Gastrocnemius medialis (tissue), 4 donors: ENCODE measurements around the gene ERCC6.

Experiments used
- POLR2A ChIP-seq, 2 donors: fragments of 450-650 bp; IDR thresholded peaks; one replicate each; pipeline ENCODE4 v1.6.1; 2017; ENCODE audit warnings: antibody characterized with exemption in 2 of 2, mild to moderate bottlenecking in 2 of 2, moderate library complexity in 2 of 2
- TF ChIP-seq, protein P1 (sequence below), 5 experiments: fragments of 450-650 bp in 3 of 5; fragments of 200-600 bp in 2 of 5; sonication (generic) in 2 of 5; IDR thresholded peaks in 4 of 5; conservative IDR thresholded peaks in 1 of 5; 1 replicate in 4 of 5; 2 replicates in 1 of 5; pipeline ENCODE4 v1.5.1; 2016 to 2019; ENCODE audit warnings: antibody characterized with exemption in 5 of 5, mild to moderate bottlenecking in 3 of 5, moderate library complexity in 3 of 5

DNA sequence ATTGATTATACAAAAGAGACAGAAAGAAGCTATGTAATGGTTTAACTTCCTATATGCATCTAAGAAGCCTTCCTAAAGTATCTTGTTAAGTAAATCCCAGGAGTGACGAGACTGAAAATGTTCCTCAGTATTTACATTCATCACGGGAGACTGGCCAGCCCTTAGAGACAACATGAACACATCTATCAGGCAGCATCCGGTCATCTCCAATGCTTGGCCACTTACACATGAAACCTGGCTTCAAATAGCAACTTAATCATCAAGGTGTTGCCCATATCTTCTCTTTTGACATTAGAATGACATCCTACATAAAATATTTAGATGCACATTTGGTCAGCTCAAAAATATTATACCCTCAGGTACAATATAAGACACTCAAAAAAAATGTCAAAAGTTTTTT, 33.8 kb downstream of the ERCC6 start:
- TF ChIP-seq, protein P1, sequence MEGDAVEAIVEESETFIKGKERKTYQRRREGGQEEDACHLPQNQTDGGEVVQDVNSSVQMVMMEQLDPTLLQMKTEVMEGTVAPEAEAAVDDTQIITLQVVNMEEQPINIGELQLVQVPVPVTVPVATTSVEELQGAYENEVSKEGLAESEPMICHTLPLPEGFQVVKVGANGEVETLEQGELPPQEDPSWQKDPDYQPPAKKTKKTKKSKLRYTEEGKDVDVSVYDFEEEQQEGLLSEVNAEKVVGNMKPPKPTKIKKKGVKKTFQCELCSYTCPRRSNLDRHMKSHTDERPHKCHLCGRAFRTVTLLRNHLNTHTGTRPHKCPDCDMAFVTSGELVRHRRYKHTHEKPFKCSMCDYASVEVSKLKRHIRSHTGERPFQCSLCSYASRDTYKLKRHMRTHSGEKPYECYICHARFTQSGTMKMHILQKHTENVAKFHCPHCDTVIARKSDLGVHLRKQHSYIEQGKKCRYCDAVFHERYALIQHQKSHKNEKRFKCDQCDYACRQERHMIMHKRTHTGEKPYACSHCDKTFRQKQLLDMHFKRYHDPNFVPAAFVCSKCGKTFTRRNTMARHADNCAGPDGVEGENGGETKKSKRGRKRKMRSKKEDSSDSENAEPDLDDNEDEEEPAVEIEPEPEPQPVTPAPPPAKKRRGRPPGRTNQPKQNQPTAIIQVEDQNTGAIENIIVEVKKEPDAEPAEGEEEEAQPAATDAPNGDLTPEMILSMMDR (IDR thresholded peaks at IDR 0.05 in 4 of 5, conservative IDR thresholded peaks at IDR 0.05 in 1 of 5), result no peak
- TF ChIP-seq POLR2A (IDR thresholded peaks at IDR 0.05), result no peak
